Lung (tissue), 12 donors: ENCODE data around the gene MRTFB. TPM values are rescaled to one million over a fixed set of nuclear protein-coding genes. Genes with fewer than 3 reads are reported as not detected.
A peak's percentile ranks its signal among the peaks of the same experiment; 100 is the strongest.

Source experiments
- ATAC-seq: fragments of 200-7000 bp; cut with Tn5 transposase; one replicate; pipeline ENCODE4 v1.9.1; 2020; ENCODE audit warnings: moderate number of reproducible peaks; ENCODE audit not compliant: insufficient read depth, low FRiP score
- DNase-seq, 3 donors: peaks; one replicate each; pipeline ENCODE4 v3.0.0-alpha.2; 2013 to 2017
- H3K27ac ChIP-seq, 2 donors: one replicate each; pipeline ENCODE4 v1.5.1; 2013; ENCODE audit warnings: mild to moderate bottlenecking in 2 of 2, moderate library complexity in 2 of 2, control low read depth in 1 of 2, inconsistent platforms in 1 of 2, low read depth in 1 of 2, low read length in 1 of 2
- H3K27me3 ChIP-seq, 3 donors: one replicate each; pipeline ENCODE4 v1.5.1; 2013; ENCODE audit warnings: low read length in 2 of 3; ENCODE audit not compliant: control insufficient read depth in 3 of 3, insufficient read depth in 3 of 3
- H3K36me3 ChIP-seq, 4 donors: one replicate each; pipeline ENCODE4 v1.5.1; 2013; ENCODE audit warnings: low read length in 4 of 4, mild to moderate bottlenecking in 1 of 4, moderate library complexity in 1 of 4; ENCODE audit not compliant: control insufficient read depth in 4 of 4, insufficient read depth in 4 of 4
- H3K4me1 ChIP-seq, 5 donors: one replicate each; pipeline ENCODE4 v1.5.1; 2013; ENCODE audit warnings: low read length in 5 of 5, mild to moderate bottlenecking in 2 of 5, moderate library complexity in 1 of 5; ENCODE audit not compliant: control insufficient read depth in 5 of 5, insufficient read depth in 5 of 5
- H3K4me3 ChIP-seq: one replicate; pipeline ENCODE4 v1.5.1; 2013; ENCODE audit warnings: mild to moderate bottlenecking, control low read depth, moderate library complexity
- H3K9ac ChIP-seq, 2 donors: one replicate each; pipeline ENCODE4 v1.5.1; 2013; ENCODE audit warnings: low read length in 2 of 2, control low read depth in 1 of 2; ENCODE audit not compliant: insufficient read depth in 1 of 2
- H3K9me3 ChIP-seq, 4 donors: one replicate each; pipeline ENCODE4 v1.5.1; 2013; ENCODE audit warnings: low read length in 3 of 4, mild to moderate bottlenecking in 1 of 4, moderate library complexity in 1 of 4; ENCODE audit not compliant: control insufficient read depth in 4 of 4, insufficient read depth in 3 of 4
- CTCF ChIP-seq: IDR thresholded peaks from 2 replicates; pipeline ENCODE4 v1.5.1; 2012; ENCODE audit warnings: mild to moderate bottlenecking; ENCODE audit errors: control extremely low read depth, extremely low read depth
- WGBS, 2 donors: extraction: QIAGEN DNeasy Blood & Tissue Kit; methylation state at CpG; one replicate each; pipeline ENCODE4 v1.1.7; 2013; 5-methylcytosine and 5-hydroxymethylcytosine counted together
- polyA plus RNA-seq, 2 donors: library from polyadenylated mRNA; stranded (reverse); fragments of 200-250 nt; gene quantifications; one replicate each; pipeline ENCODE4 v1.2.1, GENCODE V29; 2013
- total RNA-seq, 2 donors: library from RNA; depleted of rRNA in 1 of 2; stranded (reverse); fragments of >200 nt in 1 of 2; gene quantifications; one replicate each; pipeline ENCODE4 v1.2.1, GENCODE V29; 2014 to 2021
- donor health status: control.
- donor health status: control.
- donor health status: Bipolar disorder and iron deficiency.
- donor health status: healthy.
- donor health status: DM: yes; HTN: yes; CAD: no.

Gene MRTFB
- total and polyA plus RNA-seq, 4 donors, result 8.8 to 50.9 (median 27.8) TPM

DNA sequence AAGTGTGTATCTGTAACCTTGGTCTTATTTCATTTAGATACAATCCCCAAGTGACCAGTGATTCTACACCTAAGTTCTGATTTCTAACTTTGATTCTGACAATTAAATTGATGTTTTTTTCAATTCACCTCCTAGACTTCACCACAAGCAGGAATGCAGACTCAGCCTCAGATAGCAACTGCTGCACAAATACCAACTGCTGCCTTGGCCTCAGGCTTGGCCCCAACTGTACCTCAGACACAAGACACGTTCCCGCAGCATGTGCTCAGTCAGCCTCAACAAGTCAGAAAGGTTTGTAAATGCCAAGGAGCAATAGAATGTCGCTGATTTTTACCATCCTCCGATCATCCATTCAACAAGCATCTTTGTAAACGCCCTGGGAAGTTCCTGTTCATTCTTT, 177.7 kb downstream of the MRTFB start:
- H3K27me3 ChIP-seq, result no peaks in the 10 kb centered on the region
- no peak overlapping the region for H3K9ac ChIP-seq
- H3K4me1 ChIP-seq, result no peaks in the 10 kb centered on the region
- WGBS, 2 donors, result 86 to 97% methylated on average over 5 of the region's 5 CpGs
- no peak for ATAC-seq
- H3K27ac ChIP-seq, result no peak overlapping the region
- TF ChIP-seq CTCF, result no peak
- H3K4me3 ChIP-seq, result no peak overlapping the region
- peaks cover 37 to 66% (median 40%) of the 10 kb centered on the region in 4 donors for H3K36me3 ChIP-seq
- no peak for DNase-seq
- no peaks in the 10 kb centered on the region for H3K9me3 ChIP-seq

DNA sequence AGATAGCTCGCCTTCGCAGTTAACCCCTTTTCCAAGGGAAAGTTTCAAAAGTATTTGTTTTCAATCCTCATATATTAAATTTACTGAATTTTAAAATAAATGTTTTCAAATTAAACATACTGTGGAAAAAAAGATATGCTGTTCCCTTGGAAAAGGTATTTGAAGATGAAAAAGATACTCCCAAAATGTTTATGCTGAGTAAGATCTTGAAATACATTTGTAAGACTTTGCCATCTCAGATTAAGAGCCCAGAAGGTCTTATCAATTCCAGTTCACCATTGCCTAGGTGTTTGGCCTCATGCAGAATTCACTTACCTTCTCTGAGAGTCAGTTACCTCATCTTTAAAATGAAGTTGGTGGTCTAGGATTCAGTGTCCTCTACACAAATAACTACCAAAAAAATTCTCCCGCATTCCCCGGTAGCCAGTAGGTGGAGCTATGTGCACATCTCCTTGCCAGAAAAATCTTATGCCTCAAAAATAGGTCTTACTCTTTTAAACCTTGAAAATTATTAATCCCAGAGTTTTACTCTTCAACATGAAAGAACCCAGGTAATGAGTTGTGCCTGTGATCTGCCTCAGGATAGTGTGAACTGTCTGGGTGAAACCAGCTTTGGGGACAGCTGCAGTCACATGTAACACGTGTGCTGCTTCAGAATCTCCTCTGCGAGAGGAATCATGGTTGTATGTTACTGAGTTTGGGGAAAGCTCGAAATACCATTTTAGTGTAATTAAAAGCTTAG, 178.3 kb downstream of the MRTFB start:
- Histone ChIP-seq H3K4me1 (no peaks in the 10 kb centered on the region), H3K27ac (no peak overlapping the region), H3K27me3 (no peaks in the 10 kb centered on the region), H3K4me3 (no peak overlapping the region), H3K36me3 (peaks cover 39 to 72% (median 45%) of the 10 kb centered on the region in 4 donors), H3K9ac (no peak overlapping the region), H3K9me3 (no peaks in the 10 kb centered on the region)
- 62 to 63% methylated on average over 7 of the region's 7 CpGs for WGBS, 2 donors
- DNase-seq (peak; percentile 47 to 71 (median 67)), ATAC-seq (no peak)
- TF ChIP-seq CTCF, result peak; percentile 51

- H3K4me1 ChIP-seq, result no peaks in the 10 kb centered on the region
- peaks cover 29 to 64% (median 42%) of the 10 kb centered on the region in 4 donors for H3K36me3 ChIP-seq
Measured at GRCh38 chr16:14251419-14251818, 180.3 kb downstream of the MRTFB start.

More at GRCh38 chr16:14251419-14251818, 180.3 kb downstream of the MRTFB start:
- no peak overlapping the region for H3K9ac ChIP-seq
- no peak for TF ChIP-seq CTCF
- 89 to 96% methylated on average over 2 of the region's 2 CpGs for WGBS, 2 donors
- DNase-seq (no peak), ATAC-seq (no peak)
- H3K27ac ChIP-seq, result no peak overlapping the region
- H3K9me3 ChIP-seq, result no peaks in the 10 kb centered on the region
- no peak overlapping the region for H3K4me3 ChIP-seq
- no peaks in the 10 kb centered on the region for H3K27me3 ChIP-seq
